Stimulated activated CD4-positive, alpha-beta T cell treated with anti-CD3 and anti-CD28 coated beads, Interleukin-4, amount 100 ng/mL, for 1 hour (primary cell): ENCODE data around the gene SDS.

Source experiments
- DNase-seq: peaks from one replicate; pipeline ENCODE4 v3.0.0-alpha.2; 2020

Gene SDS

GRCh38 chr12:113345318-113345717 is 58.4 kb downstream of the SDS start:
- DNase-seq: no peak
